NCI-H2107 treated with DMSO at 0.1 percent for 48 hours (cell line): ENCODE results near the gene TMSB4X.
"Not testable (repeated sequence)": the region's sequence is repeated elsewhere in the genome, so short reads cannot be mapped to it uniquely, and the experiment has no call there.

Experiments
- DNase-seq: peaks from one replicate; lab custom pipeline; 2025; ENCODE audit not compliant: unreplicated experiment; lab: John Stamatoyannopoulos, UW

The TMSB4X gene

GRCh38 chrX:12954981-12955380 lies 19.9 kb upstream of the TMSB4X start:
- no peak for DNase-seq

- DNase-seq = no peak
Observed at GRCh38 chrX:12955882-12956703, 18.8 kb upstream of the TMSB4X start.

GRCh38 chrX:12956704-12957534 lies 18.0 kb upstream of the TMSB4X start:
- no peak for DNase-seq

- no peak for DNase-seq
Observed at GRCh38 chrX:12958059-12958458, 16.9 kb upstream of the TMSB4X start.

GRCh38 chrX:12958461-12958860 lies 16.4 kb upstream of the TMSB4X start:
- no peak for DNase-seq

- no peak for DNase-seq
Observed at GRCh38 chrX:12961196-12961718, 13.7 kb upstream of the TMSB4X start.

- DNase-seq = no peak
Observed at GRCh38 chrX:12962041-12962504, 12.8 kb upstream of the TMSB4X start.

- not testable (repeated sequence) for DNase-seq
Observed at GRCh38 chrX:12963210-12963850, 11.6 kb upstream of the TMSB4X start.

- DNase-seq = no peak
Observed at GRCh38 chrX:12965131-12965940, 9.6 kb upstream of the TMSB4X start.

- DNase-seq = no peak
Observed at GRCh38 chrX:12966151-12966550, 8.8 kb upstream of the TMSB4X start.

- DNase-seq = no peak
Observed at GRCh38 chrX:12967711-12968465, 7.0 kb upstream of the TMSB4X start.

- DNase-seq = peak; percentile 73
Observed at GRCh38 chrX:12970691-12971202, 4.2 kb upstream of the TMSB4X start.

- no peak for DNase-seq
Observed at GRCh38 chrX:12971282-12972003, 3.5 kb upstream of the TMSB4X start.

- DNase-seq = no peak
Observed at GRCh38 chrX:12972243-12972642, 2.7 kb upstream of the TMSB4X start.

GRCh38 chrX:12972878-12973560 lies 1.9 kb upstream of the TMSB4X start:
- DNase-seq = no peak

- no peak for DNase-seq
Observed at GRCh38 chrX:12973561-12974304, 1.2 kb upstream of the TMSB4X start.

GRCh38 chrX:12974305-12974795 lies 560 bp upstream of the TMSB4X start:
- DNase-seq = no peak

- peak; percentile 19 for DNase-seq
Observed at GRCh38 chrX:12975670-12975965, 708 bp downstream of the TMSB4X start.
